Caco-2 (cell line): ENCODE data around the gene F5. TPM values are rescaled to one million over a fixed set of nuclear protein-coding genes. Genes with fewer than 3 reads are reported as not detected.

Experiments
- BruUV-seq: library from RNA; stranded (reverse); fragments of 400-500 nt; replicated peaks from 2 replicates; lab custom pipeline; 2021; lab: Mats Ljungman, UMichigan
- CTCF ChIA-PET: fragments of 300-600 bp; sonication (Branson Sonifier 250); formaldehyde crosslinking; loops from one replicate; lab custom pipeline; 2022; ENCODE audit warnings: antibody characterized with exemption; lab: Charles Lee
- POLR2A ChIA-PET: fragments of 300-600 bp; sonication (Branson Sonifier 250); formaldehyde crosslinking; loops from one replicate; lab custom pipeline; 2022; ENCODE audit warnings: antibody characterized with exemption; lab: Charles Lee
- DNase-seq, 2 experiments: peaks; one replicate each; pipeline versions ENCODE4 v3.0.0 to v3.0.0-alpha.2; 2020 to 2022
- H3K27me3 ChIP-seq: replicated peaks from 2 replicates; pipeline ENCODE4 v1.6.0; 2011; ENCODE audit warnings: low read length; ENCODE audit not compliant: control insufficient read depth, insufficient read depth
- H3K36me3 ChIP-seq: 2 replicates; pipeline ENCODE4 v1.5.1; 2011; ENCODE audit warnings: low read length; ENCODE audit not compliant: control insufficient read depth, insufficient read depth
- H3K4me1 ChIP-seq: fragments of 250-450 bp; sonication (Bioruptor Pico); 2 replicates; pipeline ENCODE4 v1.5.1; 2020; ENCODE audit warnings: mild to moderate bottlenecking
- H3K4me3 ChIP-seq: 2 replicates; pipeline ENCODE4 v1.5.1; 2011; ENCODE audit warnings: low read depth, mild to moderate bottlenecking, control low read depth, low read length
- H3K9me3 ChIP-seq: fragments of 250-450 bp; sonication (Bioruptor Pico); 2 replicates; pipeline ENCODE4 v1.5.1; 2020; ENCODE audit warnings: mild to moderate bottlenecking, moderate library complexity
- H3K27ac Mint-ChIP-seq: one replicate; pipeline ENCODE4 v1.8.0; 2022; ENCODE audit warnings: mixed read lengths; ENCODE audit not compliant: unreplicated experiment
- H3K27me3 Mint-ChIP-seq: one replicate; pipeline ENCODE4 v1.8.0; 2022; ENCODE audit warnings: mixed read lengths; ENCODE audit not compliant: insufficient read depth, unreplicated experiment
- H3K36me3 Mint-ChIP-seq: one replicate; pipeline ENCODE4 v1.8.0; 2022; ENCODE audit warnings: mild to moderate bottlenecking, mixed read lengths; ENCODE audit not compliant: insufficient read depth, unreplicated experiment
- H3K4me1 Mint-ChIP-seq: one replicate; pipeline ENCODE4 v1.8.0; 2022; ENCODE audit warnings: low read depth, mixed read lengths; ENCODE audit not compliant: unreplicated experiment
- H3K4me3 Mint-ChIP-seq: one replicate; pipeline ENCODE4 v1.8.0; 2022; ENCODE audit warnings: mild to moderate bottlenecking, moderate library complexity, mixed read lengths; ENCODE audit not compliant: unreplicated experiment
- H3K9me3 Mint-ChIP-seq: one replicate; pipeline ENCODE4 v1.8.0; 2022; ENCODE audit warnings: mixed read lengths; ENCODE audit not compliant: unreplicated experiment
- intact Hi-C: fragments of 100-400 bp; cut with micrococcal nuclease; formaldehyde crosslinking; loops from one replicate; pipeline ENCODE4 v1.10.0; 2022; ENCODE audit not compliant: unreplicated experiment
- total RNA-seq: library from RNA; stranded (reverse); gene quantifications from 2 replicates; pipeline ENCODE4 v1.2.3, GENCODE V29; 2022
- TF ChIP-seq, protein P1 (sequence below), 2 experiments: fragments of 200-600 bp in 1 of 2; IDR thresholded peaks; 1 replicate in 1 of 2; 2 replicates in 1 of 2; pipeline versions ENCODE4 v1.5.1 to v1.8.0; 2011 to 2022; ENCODE audit warnings: antibody characterized with exemption in 1 of 2, control low read depth in 1 of 2, inconsistent platforms in 1 of 2, low read depth in 1 of 2, low read length in 1 of 2, mild to moderate bottlenecking in 1 of 2, moderate library complexity in 1 of 2; ENCODE audit not compliant: insufficient read depth in 1 of 2, severe bottlenecking in 1 of 2, unreplicated experiment in 1 of 2

F5 gene
- total RNA-seq, 1 experiment from 2014 or later, result 0.50 TPM

DNA sequence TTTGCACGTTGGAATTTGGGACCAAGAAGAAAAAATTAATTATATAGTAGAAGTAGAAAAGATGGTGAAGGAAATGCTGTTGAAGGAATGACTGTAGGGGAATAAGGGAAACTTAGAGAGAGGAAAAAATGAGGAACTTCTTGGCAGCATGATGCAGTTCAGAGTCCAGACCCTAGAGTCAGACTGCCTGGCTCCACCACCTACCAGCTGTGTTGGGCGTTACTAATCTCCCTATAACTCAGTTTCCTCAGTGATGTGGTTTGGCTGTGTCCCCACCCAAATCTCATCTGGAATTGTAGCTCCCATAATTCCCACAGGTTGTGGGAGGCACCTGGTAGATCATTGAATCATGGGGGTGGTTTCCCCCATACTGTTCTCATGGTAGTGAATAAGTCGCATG lies 45.0 kb upstream of the F5 start:
- H3K4me3 Mint-ChIP-seq, result no peak overlapping the region
- TF ChIP-seq, protein P1, sequence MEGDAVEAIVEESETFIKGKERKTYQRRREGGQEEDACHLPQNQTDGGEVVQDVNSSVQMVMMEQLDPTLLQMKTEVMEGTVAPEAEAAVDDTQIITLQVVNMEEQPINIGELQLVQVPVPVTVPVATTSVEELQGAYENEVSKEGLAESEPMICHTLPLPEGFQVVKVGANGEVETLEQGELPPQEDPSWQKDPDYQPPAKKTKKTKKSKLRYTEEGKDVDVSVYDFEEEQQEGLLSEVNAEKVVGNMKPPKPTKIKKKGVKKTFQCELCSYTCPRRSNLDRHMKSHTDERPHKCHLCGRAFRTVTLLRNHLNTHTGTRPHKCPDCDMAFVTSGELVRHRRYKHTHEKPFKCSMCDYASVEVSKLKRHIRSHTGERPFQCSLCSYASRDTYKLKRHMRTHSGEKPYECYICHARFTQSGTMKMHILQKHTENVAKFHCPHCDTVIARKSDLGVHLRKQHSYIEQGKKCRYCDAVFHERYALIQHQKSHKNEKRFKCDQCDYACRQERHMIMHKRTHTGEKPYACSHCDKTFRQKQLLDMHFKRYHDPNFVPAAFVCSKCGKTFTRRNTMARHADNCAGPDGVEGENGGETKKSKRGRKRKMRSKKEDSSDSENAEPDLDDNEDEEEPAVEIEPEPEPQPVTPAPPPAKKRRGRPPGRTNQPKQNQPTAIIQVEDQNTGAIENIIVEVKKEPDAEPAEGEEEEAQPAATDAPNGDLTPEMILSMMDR (IDR thresholded peaks at IDR 0.05; ENCODE audit: insufficient read depth in 1 of 2, low read depth in 1 of 2, low read length in 1 of 2, severe bottlenecking in 1 of 2, unreplicated experiment in 1 of 2), result no peak
- H3K4me1 ChIP-seq, result no peaks in the 10 kb centered on the region
- DNase-seq, result no peak
- CTCF ChIA-PET, result no interaction called here
- peaks cover 27% of the 10 kb centered on the region for H3K9me3 Mint-ChIP-seq
- peaks cover 8% of the 10 kb centered on the region for H3K27me3 Mint-ChIP-seq
- POLR2A ChIA-PET, result no interaction called here
- no peaks in the 10 kb centered on the region for H3K36me3 ChIP-seq
- no peaks in the 10 kb centered on the region; the same call in 1 of the 2 replicates for H3K27me3 ChIP-seq
- peaks cover 23% of the 10 kb centered on the region for H3K9me3 ChIP-seq
- no TSS peak for BruUV-seq
- H3K36me3 Mint-ChIP-seq, result no peaks in the 10 kb centered on the region
- H3K4me1 Mint-ChIP-seq, result no peaks in the 10 kb centered on the region
- no peak overlapping the region for H3K27ac Mint-ChIP-seq
- no peak overlapping the region for H3K4me3 ChIP-seq
- intact Hi-C loops, result no loop called here

DNA sequence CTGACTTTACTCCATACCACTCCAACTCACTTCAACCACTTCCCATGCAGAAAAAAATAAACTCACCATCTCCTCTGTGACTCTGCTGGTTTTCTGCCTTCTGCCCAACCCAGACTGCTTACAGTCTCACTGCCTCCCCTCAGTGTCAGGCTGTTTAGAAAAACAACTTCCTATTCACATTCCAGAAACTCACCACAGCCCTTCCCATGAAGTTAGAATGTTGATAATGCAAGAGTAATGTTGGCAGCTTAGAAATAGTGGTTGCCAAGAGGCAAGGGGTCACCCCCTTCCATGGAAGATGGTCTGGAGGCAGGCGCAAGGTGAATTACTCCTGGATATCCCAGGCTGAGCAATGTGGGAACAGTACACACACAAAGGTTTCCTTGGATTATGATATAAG lies 43.7 kb upstream of the F5 start, which contains the start of gene SELP:
Gene SELP, minus strand, starts transcription at position 119 of the 400 bp plus-strand sequence. Its CDS starts 50 bp downstream, at position 69.
- intact Hi-C loops, result no loop called here
- Histone ChIP-seq H3K9me3 (peaks cover 13% of the 10 kb centered on the region), H3K36me3 (no peaks in the 10 kb centered on the region), H3K4me1 (no peaks in the 10 kb centered on the region), H3K27me3 (no peaks in the 10 kb centered on the region; the same call in 1 of the 2 replicates), H3K4me3 (no peak within 1 kb of the TSS)
- Mint-ChIP-seq H3K4me1 (no peaks in the 10 kb centered on the region), H3K4me3 (no peak within 1 kb of the TSS), H3K9me3 (peaks cover 15% of the 10 kb centered on the region), H3K27ac (no peak within 1 kb of the TSS), H3K36me3 (no peaks in the 10 kb centered on the region), H3K27me3 (peaks cover 14% of the 10 kb centered on the region)
- no peak for DNase-seq
- POLR2A ChIA-PET, result no interaction called here
- TF ChIP-seq, protein P1 (IDR thresholded peaks at IDR 0.05; ENCODE audit: insufficient read depth in 1 of 2, low read depth in 1 of 2, low read length in 1 of 2, severe bottlenecking in 1 of 2, unreplicated experiment in 1 of 2), result no peak
- CTCF ChIA-PET, result no interaction called here
- no TSS peak for BruUV-seq

DNA sequence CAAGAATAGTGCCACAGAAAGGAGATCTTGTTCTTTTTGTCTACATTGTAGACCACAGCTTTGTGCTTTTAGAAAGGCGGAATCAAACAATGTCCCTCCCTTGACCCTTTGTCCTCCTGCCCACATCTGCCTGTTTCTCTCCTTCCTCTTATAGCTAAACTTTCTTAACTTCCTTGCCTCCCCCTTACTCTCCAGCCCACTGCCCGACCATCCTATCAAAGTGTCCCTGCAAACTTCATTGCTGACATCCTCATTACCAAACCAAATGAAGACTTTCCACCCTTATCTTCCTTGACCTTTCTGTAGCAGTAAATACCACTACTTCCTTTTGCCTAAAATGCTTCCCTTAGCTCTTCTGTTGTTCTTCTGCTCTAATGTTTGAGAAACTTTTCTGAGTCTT lies 38.6 kb upstream of the F5 start:
- ChIA-PET POLR2A (interaction anchor here (0.6 kb wide), 1 partner anchor 20 kb away, joined by 3 read pairs; no protein-coding TSS in a partner anchor), CTCF (no interaction called here)
- BruUV-seq, result no TSS peak
- Histone ChIP-seq H3K36me3 (no peaks in the 10 kb centered on the region), H3K4me3 (no peak overlapping the region), H3K27me3 (no peaks in the 10 kb centered on the region; the same call in 1 of the 2 replicates), H3K4me1 (no peaks in the 10 kb centered on the region), H3K9me3 (no peaks in the 10 kb centered on the region)
- Mint-ChIP-seq H3K4me1 (no peaks in the 10 kb centered on the region), H3K9me3 (no peaks in the 10 kb centered on the region), H3K4me3 (no peak overlapping the region), H3K27ac (no peak overlapping the region), H3K27me3 (peaks cover 15% of the 10 kb centered on the region), H3K36me3 (no peaks in the 10 kb centered on the region)
- no peak for DNase-seq
- intact Hi-C loops, result no loop called here
- TF ChIP-seq, protein P1 (IDR thresholded peaks at IDR 0.05; ENCODE audit: insufficient read depth in 1 of 2, low read depth in 1 of 2, low read length in 1 of 2, severe bottlenecking in 1 of 2, unreplicated experiment in 1 of 2), result no peak
